ENCODE results near the gene NT5M.
"Not testable (repeated sequence)": the region's sequence is repeated elsewhere in the genome, so short reads cannot be mapped to it uniquely, and the experiment has no call there.

DNA sequence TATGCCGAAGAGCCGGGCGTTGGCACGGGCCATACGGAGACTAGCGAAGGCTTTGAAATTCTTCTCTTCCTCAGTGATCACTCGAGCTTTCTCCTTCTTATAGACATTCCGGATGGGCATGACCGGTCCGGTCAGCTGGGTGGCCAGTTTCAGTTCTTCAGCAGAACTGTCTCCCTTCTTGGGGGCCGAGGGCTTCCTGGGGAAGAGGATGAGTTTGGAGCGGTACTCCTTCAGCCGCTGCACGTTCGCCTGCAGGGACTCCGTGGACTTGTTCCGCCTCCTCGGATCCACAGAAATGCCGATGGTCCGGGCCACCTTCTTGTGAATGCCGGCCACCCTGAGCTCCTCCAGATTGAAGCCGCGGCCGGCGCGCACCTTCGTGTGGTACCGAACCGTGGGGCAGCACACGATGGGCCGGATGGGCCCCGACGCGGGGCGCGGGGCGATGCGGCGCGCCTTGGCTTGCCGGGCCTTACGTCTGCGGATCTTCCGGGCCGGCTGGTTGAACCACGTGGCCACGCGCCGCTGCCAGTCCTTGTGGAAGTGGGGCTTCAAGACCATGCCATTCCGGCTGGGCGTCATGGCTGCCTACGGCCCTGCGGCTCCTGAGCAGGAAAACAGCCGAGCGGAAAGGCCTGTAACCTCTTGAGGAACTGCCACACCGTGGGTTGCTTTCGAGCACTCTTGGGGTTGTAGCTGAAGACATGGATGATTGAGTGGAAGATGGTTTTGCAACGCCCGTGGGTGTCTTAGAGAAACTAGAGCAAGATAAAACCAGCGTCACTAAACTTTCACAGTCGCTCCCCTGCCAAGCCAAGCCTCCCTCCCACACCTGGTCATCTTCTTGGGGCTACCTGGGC, 80.5 kb downstream of the NT5M start:
- TF ChIP-seq, protein P1, sequence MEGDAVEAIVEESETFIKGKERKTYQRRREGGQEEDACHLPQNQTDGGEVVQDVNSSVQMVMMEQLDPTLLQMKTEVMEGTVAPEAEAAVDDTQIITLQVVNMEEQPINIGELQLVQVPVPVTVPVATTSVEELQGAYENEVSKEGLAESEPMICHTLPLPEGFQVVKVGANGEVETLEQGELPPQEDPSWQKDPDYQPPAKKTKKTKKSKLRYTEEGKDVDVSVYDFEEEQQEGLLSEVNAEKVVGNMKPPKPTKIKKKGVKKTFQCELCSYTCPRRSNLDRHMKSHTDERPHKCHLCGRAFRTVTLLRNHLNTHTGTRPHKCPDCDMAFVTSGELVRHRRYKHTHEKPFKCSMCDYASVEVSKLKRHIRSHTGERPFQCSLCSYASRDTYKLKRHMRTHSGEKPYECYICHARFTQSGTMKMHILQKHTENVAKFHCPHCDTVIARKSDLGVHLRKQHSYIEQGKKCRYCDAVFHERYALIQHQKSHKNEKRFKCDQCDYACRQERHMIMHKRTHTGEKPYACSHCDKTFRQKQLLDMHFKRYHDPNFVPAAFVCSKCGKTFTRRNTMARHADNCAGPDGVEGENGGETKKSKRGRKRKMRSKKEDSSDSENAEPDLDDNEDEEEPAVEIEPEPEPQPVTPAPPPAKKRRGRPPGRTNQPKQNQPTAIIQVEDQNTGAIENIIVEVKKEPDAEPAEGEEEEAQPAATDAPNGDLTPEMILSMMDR (IDR thresholded peaks at IDR 0.05), result not testable (repeated sequence)
- not testable (repeated sequence) for TF ChIP-seq POLR2A (IDR thresholded peaks at IDR 0.05)
